Measurements from ENCODE around the gene CHI3L1.

DNA sequence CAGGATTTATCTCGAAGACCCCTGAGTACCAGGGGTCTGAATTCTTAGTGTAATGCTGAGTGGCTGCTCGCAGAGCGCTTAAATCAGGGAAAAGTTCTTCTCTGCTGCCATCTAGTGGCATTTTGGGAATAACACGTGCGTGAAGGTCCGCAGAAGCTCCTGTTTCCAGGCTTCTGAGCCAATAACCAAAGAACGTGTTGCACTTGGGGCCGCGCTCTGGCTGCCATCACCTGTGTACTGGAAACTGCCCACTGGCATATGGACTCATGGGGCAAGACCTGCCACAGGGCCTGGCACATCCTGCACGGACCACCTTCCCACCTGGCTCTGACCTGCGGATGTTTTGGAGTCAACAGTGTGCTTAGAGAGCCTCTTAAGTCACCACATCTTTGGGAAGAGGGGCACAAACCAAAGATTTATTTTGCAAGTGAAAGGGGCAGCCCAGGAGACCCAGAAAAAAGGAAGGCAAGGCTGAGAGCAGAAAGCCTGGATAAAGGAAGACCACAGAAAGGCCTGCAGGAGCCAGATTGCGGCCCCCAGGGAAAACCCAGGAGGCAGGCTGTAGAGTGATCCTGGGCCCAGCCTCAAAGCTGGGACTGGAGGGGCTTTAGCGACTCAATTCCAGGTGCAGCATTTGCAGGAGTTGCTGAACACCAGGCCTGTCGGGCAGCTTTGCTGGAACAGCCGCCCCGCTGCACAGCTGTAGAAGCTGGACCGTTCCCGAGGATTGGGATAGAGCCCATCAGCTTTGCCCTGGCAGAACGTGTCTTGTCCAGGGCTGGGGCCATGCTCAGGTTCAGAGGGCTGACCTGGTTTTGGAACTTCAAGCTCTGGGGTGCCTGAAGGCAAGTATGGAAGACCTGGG, 30.0 kb upstream of the CHI3L1 start:
- no peak for TF ChIP-seq NFIC (IDR thresholded peaks at IDR 0.05)
- TF ChIP-seq TAF1 (IDR thresholded peaks at IDR 0.05; ENCODE audit: low read depth) = no peak
- no peak for TF ChIP-seq CEBPB (IDR thresholded peaks at IDR 0.05)
- TF ChIP-seq RAD21 (IDR thresholded peaks at IDR 0.05; ENCODE audit: low read depth) = peak; percentile 95
- TF ChIP-seq CREB1 (IDR thresholded peaks at IDR 0.05; ENCODE audit: low read depth) = no peak
